WERI-Rb-1 (cell line): ENCODE measurements around the gene MRPS15.

Experiments
- DNase-seq: peaks from one replicate; pipeline ENCODE4 v3.0.0-alpha.2; 2020
- H3K27ac ChIP-seq: fragments of 250-450 bp; sonication (Bioruptor Pico); 2 replicates; pipeline ENCODE4 v1.5.1; 2020; ENCODE audit warnings: mild to moderate bottlenecking, moderate library complexity
- H3K27me3 ChIP-seq: fragments of 250-450 bp; sonication (Bioruptor Pico); 2 replicates; pipeline ENCODE4 v1.5.1; 2021; ENCODE audit warnings: mild to moderate bottlenecking, low read depth, moderate library complexity; ENCODE audit not compliant: insufficient read depth, severe bottlenecking
- H3K36me3 ChIP-seq: fragments of 250-450 bp; sonication (Bioruptor Pico); 2 replicates; pipeline ENCODE4 v1.5.1; 2020; ENCODE audit warnings: mild to moderate bottlenecking, moderate library complexity
- H3K4me3 ChIP-seq: 2 replicates; pipeline ENCODE4 v1.5.1; 2011; ENCODE audit warnings: low read depth, mild to moderate bottlenecking, control low read depth, low read length
- H3K9me3 ChIP-seq: fragments of 250-450 bp; sonication (Bioruptor Pico); 2 replicates; pipeline ENCODE4 v1.5.1; 2021; ENCODE audit warnings: mild to moderate bottlenecking, moderate library complexity; ENCODE audit not compliant: severe bottlenecking
- TF ChIP-seq, protein P1 (sequence below): IDR thresholded peaks from 2 replicates; pipeline ENCODE4 v1.5.1; 2011; ENCODE audit warnings: low read depth, mild to moderate bottlenecking, control low read depth, inconsistent platforms, low read length

The MRPS15 gene

GRCh38 chr1:36453600-36454388 is 10.4 kb downstream of the MRPS15 start:
- H3K9me3 ChIP-seq: no peaks in the 10 kb centered on the region
- peak; percentile 39 for DNase-seq
- peak overlapping the region; percentile 48 for H3K27ac ChIP-seq
- no peak overlapping the region for H3K4me3 ChIP-seq
- H3K27me3 ChIP-seq: no peaks in the 10 kb centered on the region
- H3K36me3 ChIP-seq: peaks cover 44% of the 10 kb centered on the region
- TF ChIP-seq, protein P1, sequence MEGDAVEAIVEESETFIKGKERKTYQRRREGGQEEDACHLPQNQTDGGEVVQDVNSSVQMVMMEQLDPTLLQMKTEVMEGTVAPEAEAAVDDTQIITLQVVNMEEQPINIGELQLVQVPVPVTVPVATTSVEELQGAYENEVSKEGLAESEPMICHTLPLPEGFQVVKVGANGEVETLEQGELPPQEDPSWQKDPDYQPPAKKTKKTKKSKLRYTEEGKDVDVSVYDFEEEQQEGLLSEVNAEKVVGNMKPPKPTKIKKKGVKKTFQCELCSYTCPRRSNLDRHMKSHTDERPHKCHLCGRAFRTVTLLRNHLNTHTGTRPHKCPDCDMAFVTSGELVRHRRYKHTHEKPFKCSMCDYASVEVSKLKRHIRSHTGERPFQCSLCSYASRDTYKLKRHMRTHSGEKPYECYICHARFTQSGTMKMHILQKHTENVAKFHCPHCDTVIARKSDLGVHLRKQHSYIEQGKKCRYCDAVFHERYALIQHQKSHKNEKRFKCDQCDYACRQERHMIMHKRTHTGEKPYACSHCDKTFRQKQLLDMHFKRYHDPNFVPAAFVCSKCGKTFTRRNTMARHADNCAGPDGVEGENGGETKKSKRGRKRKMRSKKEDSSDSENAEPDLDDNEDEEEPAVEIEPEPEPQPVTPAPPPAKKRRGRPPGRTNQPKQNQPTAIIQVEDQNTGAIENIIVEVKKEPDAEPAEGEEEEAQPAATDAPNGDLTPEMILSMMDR: no peak

DNA sequence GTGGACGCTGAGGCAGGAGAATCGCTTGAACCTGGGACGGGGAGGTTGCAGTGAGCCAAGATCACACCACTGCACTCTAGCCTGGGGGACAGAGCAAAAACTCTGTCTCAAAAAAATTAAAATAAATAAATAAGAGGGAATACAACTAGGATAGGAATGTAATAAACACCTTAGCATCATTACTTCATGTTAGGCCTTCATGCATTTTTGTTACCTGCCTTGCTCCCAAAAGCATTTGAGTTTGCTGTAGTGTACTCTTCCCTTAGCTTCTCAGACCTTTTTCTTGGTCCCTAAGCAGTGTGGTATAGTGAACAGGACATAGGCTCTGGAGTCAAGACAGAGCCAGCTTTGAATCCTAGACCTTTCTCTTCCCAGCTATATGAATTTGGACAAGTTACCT is 11.1 kb downstream of the MRPS15 start:
- no peaks in the 10 kb centered on the region for H3K9me3 ChIP-seq
- TF ChIP-seq, protein P1: no peak
- no peak for DNase-seq

GRCh38 chr1:36450919-36451305 is 13.3 kb downstream of the MRPS15 start:
- peaks cover 17% of the 10 kb centered on the region for H3K36me3 ChIP-seq
- H3K9me3 ChIP-seq: no peaks in the 10 kb centered on the region
- peak overlapping the region; percentile 88 for H3K27ac ChIP-seq
- H3K4me3 ChIP-seq: peak overlapping the region; percentile 47
- no peaks in the 10 kb centered on the region for H3K27me3 ChIP-seq
- TF ChIP-seq, protein P1: no peak
- no peak for DNase-seq

More for the DNA sequence above, 11.1 kb downstream of the MRPS15 start:
- Histone ChIP-seq H3K36me3 (peaks cover 36% of the 10 kb centered on the region), H3K4me3 (no peak overlapping the region), H3K27ac (no peak overlapping the region), H3K27me3 (no peaks in the 10 kb centered on the region)

DNA sequence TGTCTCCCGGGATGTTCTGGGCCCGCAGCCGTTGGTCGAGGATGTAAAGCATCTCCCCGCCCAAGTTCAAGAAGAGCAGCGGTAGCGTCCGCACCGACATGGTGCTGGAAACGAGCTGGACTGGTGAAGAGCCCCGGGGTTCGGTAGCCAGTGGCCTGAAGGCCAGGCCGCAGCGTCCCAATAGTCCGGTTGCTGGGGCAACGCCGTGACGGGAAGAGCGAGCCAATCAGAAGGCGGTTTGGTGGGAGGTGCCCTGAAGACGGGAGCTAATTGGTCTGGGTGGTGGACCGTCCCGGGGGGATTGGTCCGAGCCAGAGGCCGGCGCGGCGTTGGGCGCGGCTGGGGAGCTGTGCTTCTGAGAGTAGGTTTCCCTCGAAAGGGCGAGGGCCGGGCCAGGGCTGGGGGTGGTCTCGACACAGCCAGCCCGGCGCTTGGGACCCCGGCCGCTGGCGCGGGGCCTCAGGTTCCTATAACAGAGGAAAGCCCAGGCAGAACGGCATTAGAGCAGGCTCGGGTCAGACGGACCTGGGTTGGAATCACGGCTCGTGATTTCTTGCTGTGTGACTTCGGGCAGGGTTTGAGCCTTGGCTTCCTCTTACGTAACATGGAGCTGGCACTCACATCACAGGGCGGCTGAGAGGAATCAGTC is 13.8 kb downstream of the MRPS15 start, which contains the start of gene OSCP1:
OSCP1 (minus strand) TSS at position 182 of the 649 bp plus-strand sequence; CDS start at position 100, 82 bp downstream.
- H3K4me3 ChIP-seq: peak within 1 kb of the TSS; percentile 47
- peak; percentile 92 for DNase-seq
- peaks cover 11% of the 10 kb centered on the region for H3K36me3 ChIP-seq
- peak within 1 kb of the TSS; percentile 88 for H3K27ac ChIP-seq
- no peaks in the 10 kb centered on the region for H3K9me3 ChIP-seq
- H3K27me3 ChIP-seq: no peaks in the 10 kb centered on the region
- TF ChIP-seq, protein P1: no peak

GRCh38 chr1:36448530-36449056 is 15.6 kb downstream of the MRPS15 start:
- H3K4me3 ChIP-seq: no peak overlapping the region; the same call in 1 of the 2 replicates
- no peaks in the 10 kb centered on the region for H3K9me3 ChIP-seq
- DNase-seq: peak; percentile 66
- TF ChIP-seq, protein P1: peak; percentile 24; the same call in 1 of the 2 replicates
- no peaks in the 10 kb centered on the region for H3K27me3 ChIP-seq
- H3K36me3 ChIP-seq: no peaks in the 10 kb centered on the region; the same call in 1 of the 2 replicates
- peak overlapping the region; percentile 81 for H3K27ac ChIP-seq
